ENCODE data around the gene ZNF83. TPM values are rescaled to one million over a fixed set of nuclear protein-coding genes. Genes with fewer than 3 reads are reported as not detected.

The ZNF83 gene
- total RNA-seq, 1 experiment from 2014 or later = 31.6 TPM

GRCh38 chr19:52665529-52665928 is 27.4 kb upstream of the ZNF83 start:
- no peak for DNase-seq
- Histone ChIP-seq H3K79me2 (ENCODE audit: insufficient read depth, low read length) (no peaks in the 10 kb centered on the region), H3K56ac (ENCODE audit: insufficient read length, low read depth, low read length) (no peak overlapping the region), H4K8ac (replicated peaks; ENCODE audit: insufficient read length, low read depth, low read length) (no peak overlapping the region), H2BK12ac (ENCODE audit: insufficient read length, low read depth, low read length) (no peak overlapping the region), H2BK15ac (ENCODE audit: low read depth, low read length) (no peak overlapping the region), H3K4ac (ENCODE audit: low read depth, low read length) (no peak overlapping the region), H3K14ac (ENCODE audit: insufficient read depth, low read length) (no peak overlapping the region), H2AFZ (ENCODE audit: low read length) (no peak overlapping the region), H3K9me3 (ENCODE audit: control insufficient read depth, low read depth, low read length) (no peaks in the 10 kb centered on the region), H2AK5ac (ENCODE audit: insufficient read length, low read length) (no peak overlapping the region), H3T11ph (ENCODE audit: low read length) (no peak overlapping the region), H4K5ac (ENCODE audit: insufficient read length, low read depth, low read length) (no peak overlapping the region), H3K4me2 (ENCODE audit: insufficient read depth, insufficient read length, low read length) (no peak overlapping the region), H3K27me3 (ENCODE audit: insufficient read depth, low read length) (no peaks in the 10 kb centered on the region), H3K79me1 (ENCODE audit: insufficient read depth, low read depth, low read length, poor library complexity, severe bottlenecking) (peaks cover 3% of the 10 kb centered on the region), H3K27ac (ENCODE audit: insufficient read length, low read depth, low read length) (no peak overlapping the region), H3K9ac (ENCODE audit: extremely low read depth, insufficient read length, low read length) (no peak overlapping the region), H3K4me1 (ENCODE audit: insufficient read depth, low read length) (peaks cover 12% of the 10 kb centered on the region; the same call in 1 of the 2 replicates), H4K91ac (ENCODE audit: insufficient read length, low read depth, low read length) (no peak overlapping the region), H2BK20ac (ENCODE audit: low read depth, low read length, poor library complexity, severe bottlenecking) (no peak overlapping the region), H3K18ac (ENCODE audit: insufficient read length, low read depth, low read length) (no peak overlapping the region), H2BK5ac (ENCODE audit: insufficient read length, low read length) (no peak overlapping the region), H3K23me2 (ENCODE audit: insufficient read length, low read depth, low read length, poor library complexity, severe bottlenecking) (no peaks in the 10 kb centered on the region), H2BK120ac (ENCODE audit: low read depth, low read length, poor library complexity, severe bottlenecking) (no peak overlapping the region), H3K23ac (ENCODE audit: insufficient read length, low read depth, low read length) (no peak overlapping the region), H4K20me1 (ENCODE audit: control insufficient read depth, insufficient read depth, insufficient read length) (no peaks in the 10 kb centered on the region)
- Mint-ChIP-seq H3K27ac (peak overlapping the region in 1 of 3 experiments; percentile 7; a peak in 1 of 7 replicates), H3K36me3 (ENCODE audit: insufficient read depth in 1 of 3, low read depth in 3 of 3) (peaks cover under 1 to 4% (median 3%) of the 10 kb centered on the region in 3 experiments; a peak in 4 of 7 replicates), H3K9me3 (no peaks in the 10 kb centered on the region; a peak in 1 of 5 replicates), H3K4me1 (peaks cover 38% of the 10 kb centered on the region in 2 experiments), H3K4me3 (no peak overlapping the region), H3K27me3 (ENCODE audit: low read depth) (no peaks in the 10 kb centered on the region)
- TF ChIP-seq CTCF (conservative IDR thresholded peaks at IDR 0.05) = no peak
- no CpG with 5 or more reads among the region's 6 CpGs for WGBS (ENCODE audit: extremely low coverage, insufficient read length, low lambda C conversion rate)
